ENCODE measurements around the gene PROZ. TPM values are rescaled to one million over a fixed set of nuclear protein-coding genes. Genes with fewer than 3 reads are reported as not detected.
A peak's percentile ranks its signal among the peaks of the same experiment; 100 is the strongest.

PROZ gene
- total and polyA plus RNA-seq, 2 of the 13 experiments (the other 11 are each of a cell fraction or from before 2014, with no cell fraction given) = 5.6 to 22.5 TPM

DNA sequence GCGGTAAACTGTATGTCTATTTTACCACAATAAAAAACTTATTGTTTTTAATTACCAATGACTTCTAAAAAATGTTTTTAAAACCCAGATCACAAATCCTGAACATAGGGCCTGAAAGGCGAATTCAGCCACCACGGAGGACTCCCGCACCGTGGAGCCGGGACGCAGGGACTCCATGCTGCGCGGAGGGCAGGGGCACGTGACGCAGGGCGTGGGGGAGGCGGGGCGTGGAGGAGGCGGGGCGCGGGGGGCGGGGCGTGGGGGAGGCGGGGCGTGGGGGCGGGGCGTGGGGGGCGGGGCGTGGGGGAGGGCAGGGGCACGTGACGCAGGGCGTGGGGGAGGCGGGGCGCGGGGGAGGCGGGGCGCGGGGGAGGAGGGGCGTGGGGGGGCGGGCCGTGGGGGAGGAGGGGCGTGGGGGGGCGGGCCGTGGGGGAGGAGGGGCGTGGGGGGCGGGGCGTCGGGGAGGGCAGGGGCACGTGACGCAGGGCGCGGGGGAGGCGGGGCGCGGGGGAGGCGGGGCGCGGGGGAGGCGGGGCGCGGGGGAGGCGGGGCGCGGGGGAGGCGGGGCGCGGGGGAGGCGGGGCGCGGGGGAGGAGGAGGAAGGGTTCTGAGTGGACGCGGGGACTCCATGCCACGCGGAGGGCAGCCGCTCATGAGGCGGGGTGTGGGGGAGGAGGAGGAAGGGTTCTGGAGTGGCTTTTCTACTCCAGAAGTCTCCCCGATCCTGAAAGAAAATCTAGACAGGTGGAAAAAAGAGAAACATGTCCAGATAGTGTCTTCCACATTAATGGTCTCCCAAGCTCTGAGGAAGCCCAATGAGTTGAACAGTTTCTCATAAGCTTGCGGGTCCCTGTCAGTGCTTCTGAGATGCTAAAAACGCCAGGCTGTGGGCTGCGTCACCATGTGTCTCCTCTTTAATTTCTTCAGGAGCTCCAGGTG is 4.4 kb upstream of the PROZ start:
- peaks cover 92% of the 10 kb centered on the region for H3K4me1 ChIP-seq (ENCODE audit: insufficient read depth, low read length)
- ChIA-PET CTCF (ENCODE audit: low intra/inter-chr PET ratio, low total read pairs) (no interaction called here), POLR2A (interaction anchor here (0.8 to 2.1 kb wide), 4 partner anchors 27 to 55 kb away, joined by 3 to 18 read pairs (median 10); partner anchors contain the start of genes CUL4A, F10 and PCID2)
- no peaks in the 10 kb centered on the region for H3K27me3 ChIP-seq (ENCODE audit: control insufficient read depth in 1 of 2, insufficient read depth in 2 of 2, low read length in 2 of 2)
- H4K20me1 ChIP-seq (ENCODE audit: insufficient read depth, low read length) = no peaks in the 10 kb centered on the region
- H2AFZ ChIP-seq (ENCODE audit: low read length) = no peak overlapping the region
- 0 out of 2 replicates have a peak, but pooled peaks cover 5% of the 10 kb centered on the region for H3K9me3 ChIP-seq (ENCODE audit: low read length)
- 13% methylated on average over 31 of the region's 76 CpGs for WGBS (ENCODE audit: low lambda C conversion rate)
- peak overlapping the region; percentile 88 for H3K4me2 ChIP-seq (ENCODE audit: low read depth, low read length)
- in situ Hi-C loops (cut with HindIII; ENCODE audit: extremely low pct_ligation_motif_present, low pct_unique_long_range_greater_than_20kb) (no loop called here), intact Hi-C loops (cut with micrococcal nuclease; ENCODE audit: unreplicated experiment) (no loop called here)
- FAIRE-seq (no peak), ATAC-seq (peak; percentile 30; the same call in 2 of the 3 replicates), DNase-seq (ENCODE audit: low spot score) (peak; percentile 49)
- H3K36me3 ChIP-seq (replicated peaks in 1 of 2; ENCODE audit: control insufficient read depth in 1 of 2, insufficient read depth in 2 of 2, low read length in 2 of 2) = peaks cover 0 to 2% of the 10 kb centered on the region in 2 experiments; a peak in 2 of 5 replicates
- TSS peak; percentile 71 for BruUV-seq (replicated peaks)
- peaks cover 32% of the 10 kb centered on the region for H3K79me2 ChIP-seq (ENCODE audit: insufficient read depth, low read length)
- H3K9ac ChIP-seq (ENCODE audit: insufficient read depth, low read depth, low read length) = peak overlapping the region; percentile 93
- peak overlapping the region; percentile 92 for H3K27ac ChIP-seq (ENCODE audit: extremely low read length, insufficient read depth, low read length)
- peak overlapping the region; percentile 69 to 81 (median 76) for H3K4me3 ChIP-seq (replicated peaks in 1 of 3; ENCODE audit: insufficient read depth in 1 of 3, low read depth in 2 of 3, low read length in 3 of 3)
- TF ChIP-seq HDAC6 (IDR thresholded peaks at IDR 0.05; ENCODE audit: low read depth, low read length) = no peak
- no peak for TF ChIP-seq ZNF383 (CRISPR knock-in tag; IDR thresholded peaks at IDR 0.05; ENCODE audit: borderline replicate concordance)
- TF ChIP-seq HNRNPL (IDR thresholded peaks at IDR 0.05; ENCODE audit: low read depth, low read length) = no peak; the same call in 1 of the 2 replicates
- TF ChIP-seq, protein P1, sequence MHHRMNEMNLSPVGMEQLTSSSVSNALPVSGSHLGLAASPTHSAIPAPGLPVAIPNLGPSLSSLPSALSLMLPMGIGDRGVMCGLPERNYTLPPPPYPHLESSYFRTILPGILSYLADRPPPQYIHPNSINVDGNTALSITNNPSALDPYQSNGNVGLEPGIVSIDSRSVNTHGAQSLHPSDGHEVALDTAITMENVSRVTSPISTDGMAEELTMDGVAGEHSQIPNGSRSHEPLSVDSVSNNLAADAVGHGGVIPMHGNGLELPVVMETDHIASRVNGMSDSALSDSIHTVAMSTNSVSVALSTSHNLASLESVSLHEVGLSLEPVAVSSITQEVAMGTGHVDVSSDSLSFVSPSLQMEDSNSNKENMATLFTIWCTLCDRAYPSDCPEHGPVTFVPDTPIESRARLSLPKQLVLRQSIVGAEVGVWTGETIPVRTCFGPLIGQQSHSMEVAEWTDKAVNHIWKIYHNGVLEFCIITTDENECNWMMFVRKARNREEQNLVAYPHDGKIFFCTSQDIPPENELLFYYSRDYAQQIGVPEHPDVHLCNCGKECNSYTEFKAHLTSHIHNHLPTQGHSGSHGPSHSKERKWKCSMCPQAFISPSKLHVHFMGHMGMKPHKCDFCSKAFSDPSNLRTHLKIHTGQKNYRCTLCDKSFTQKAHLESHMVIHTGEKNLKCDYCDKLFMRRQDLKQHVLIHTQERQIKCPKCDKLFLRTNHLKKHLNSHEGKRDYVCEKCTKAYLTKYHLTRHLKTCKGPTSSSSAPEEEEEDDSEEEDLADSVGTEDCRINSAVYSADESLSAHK (CRISPR knock-in tag; IDR thresholded peaks at IDR 0.05; ENCODE audit: borderline replicate concordance) = 0 out of 2 replicates have a peak, but pooled peaks have one; percentile 15
- no peak for TF ChIP-seq PHB2 (IDR thresholded peaks at IDR 0.05; ENCODE audit: partially characterized antibody)
- no peak for TF ChIP-seq NFYC (CRISPR knock-in tag; IDR thresholded peaks at IDR 0.05)
- TF ChIP-seq TARDBP (CRISPR knock-in tag; IDR thresholded peaks at IDR 0.05) = no peak
- TF ChIP-seq YY1 (IDR thresholded peaks at IDR 0.05; ENCODE audit: insufficient read depth, insufficient replicate concordance, low read depth, low read length) = peak; percentile 85
- peak; percentile 41; the same call in 1 of the 2 replicates for TF ChIP-seq ZBTB1 (CRISPR knock-in tag; IDR thresholded peaks at IDR 0.05; ENCODE audit: borderline replicate concordance)
- no peak for TF ChIP-seq MLLT10 (CRISPR knock-in tag; IDR thresholded peaks at IDR 0.05)
- no peak for TF ChIP-seq ZNF703 (CRISPR knock-in tag; IDR thresholded peaks at IDR 0.05; ENCODE audit: borderline replicate concordance)
- TF ChIP-seq NRL (CRISPR knock-in tag; IDR thresholded peaks at IDR 0.05; ENCODE audit: borderline replicate concordance) = no peak
- TF ChIP-seq, protein P2, sequence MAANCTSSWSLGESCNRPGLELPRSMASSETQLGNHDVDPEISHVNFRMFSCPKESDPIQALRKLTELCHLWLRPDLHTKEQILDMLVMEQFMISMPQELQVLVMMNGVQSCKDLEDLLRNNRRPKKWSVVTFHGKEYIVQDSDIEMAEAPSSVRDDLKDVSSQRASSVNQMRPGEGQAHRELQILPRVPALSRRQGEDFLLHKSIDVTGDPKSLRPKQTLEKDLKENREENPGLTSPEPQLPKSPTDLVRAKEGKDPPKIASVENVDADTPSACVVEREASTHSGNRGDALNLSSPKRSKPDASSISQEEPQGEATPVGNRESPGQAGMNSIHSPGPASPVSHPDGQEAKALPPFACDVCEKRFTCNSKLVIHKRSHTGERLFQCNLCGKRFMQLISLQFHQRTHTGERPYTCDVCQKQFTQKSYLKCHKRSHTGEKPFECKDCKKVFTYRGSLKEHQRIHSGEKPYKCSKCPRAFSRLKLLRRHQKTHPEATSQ (CRISPR knock-in tag; IDR thresholded peaks at IDR 0.05; ENCODE audit: borderline replicate concordance) = 0 out of 2 replicates have a peak, but pooled peaks have one; percentile 8
- TF ChIP-seq, protein P3, sequence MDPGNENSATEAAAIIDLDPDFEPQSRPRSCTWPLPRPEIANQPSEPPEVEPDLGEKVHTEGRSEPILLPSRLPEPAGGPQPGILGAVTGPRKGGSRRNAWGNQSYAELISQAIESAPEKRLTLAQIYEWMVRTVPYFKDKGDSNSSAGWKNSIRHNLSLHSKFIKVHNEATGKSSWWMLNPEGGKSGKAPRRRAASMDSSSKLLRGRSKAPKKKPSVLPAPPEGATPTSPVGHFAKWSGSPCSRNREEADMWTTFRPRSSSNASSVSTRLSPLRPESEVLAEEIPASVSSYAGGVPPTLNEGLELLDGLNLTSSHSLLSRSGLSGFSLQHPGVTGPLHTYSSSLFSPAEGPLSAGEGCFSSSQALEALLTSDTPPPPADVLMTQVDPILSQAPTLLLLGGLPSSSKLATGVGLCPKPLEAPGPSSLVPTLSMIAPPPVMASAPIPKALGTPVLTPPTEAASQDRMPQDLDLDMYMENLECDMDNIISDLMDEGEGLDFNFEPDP (CRISPR knock-in tag; conservative IDR thresholded peaks at IDR 0.05) = no peak
- no peak for TF ChIP-seq ZNF546 (CRISPR knock-in tag; conservative IDR thresholded peaks at IDR 0.05)
- TF ChIP-seq ZSCAN20 (CRISPR knock-in tag; IDR thresholded peaks at IDR 0.05; ENCODE audit: borderline replicate concordance) = 0 out of 2 replicates have a peak, but pooled peaks have one; percentile 46
- no peak for TF ChIP-seq CBX2 (IDR thresholded peaks at IDR 0.05; ENCODE audit: low read depth, low read length)
- no peak for TF ChIP-seq CBX2 (CRISPR knock-in tag; IDR thresholded peaks at IDR 0.05; ENCODE audit: low read depth)

Measured in HepG2 (cell line).